Central memory CD8-positive, alpha-beta T cell (primary cell): ENCODE results near the gene SGK2.

ENCODE experiments used
- ATAC-seq: fragments of 150-1000 bp; cut with Tn5 transposase; replicated peaks from 2 replicates; pipeline ENCODE4 v1.10.0; 2022; ENCODE audit warnings: mild to moderate bottlenecking, moderate FRiP score, moderate number of reproducible peaks; ENCODE audit not compliant: poor library complexity, severe bottlenecking; ENCODE audit errors: extremely low read depth
- DNase-seq, 2 donors: peaks; one replicate each; pipeline ENCODE4 v3.0.0; 2021; ENCODE audit warnings: low spot score in 2 of 2
- H3K27ac Mint-ChIP-seq: one replicate; pipeline ENCODE4 v1.8.0; 2022; ENCODE audit warnings: low read depth, mild to moderate bottlenecking, moderate library complexity, mixed read lengths
- H3K27me3 Mint-ChIP-seq: one replicate; pipeline ENCODE4 v1.8.0; 2022; ENCODE audit warnings: mixed read lengths
- H3K36me3 Mint-ChIP-seq: one replicate; pipeline ENCODE4 v1.8.0; 2022; ENCODE audit warnings: mild to moderate bottlenecking, moderate library complexity, mixed read lengths; ENCODE audit not compliant: insufficient read depth
- H3K4me1 Mint-ChIP-seq: one replicate; pipeline ENCODE4 v1.8.0; 2022; ENCODE audit warnings: mixed read lengths
- H3K4me3 Mint-ChIP-seq: one replicate; pipeline ENCODE4 v1.8.0; 2022; ENCODE audit warnings: mild to moderate bottlenecking, moderate library complexity, mixed read lengths
- H3K9me3 Mint-ChIP-seq: one replicate; pipeline ENCODE4 v1.8.0; 2022; ENCODE audit warnings: mixed read lengths

The SGK2 gene

GRCh38 chr20:43558412-43559146 lies at the start of gene SGK2:
SGK2 (plus strand) TSS chr20:43559027; CDS start chr20:43566496, 7,469 bp downstream.
- H3K4me3 Mint-ChIP-seq = no peak within 1 kb of the TSS
- H3K36me3 Mint-ChIP-seq = no peaks in the 10 kb centered on the region
- no peaks in the 10 kb centered on the region for H3K9me3 Mint-ChIP-seq
- no peak within 1 kb of the TSS for H3K27ac Mint-ChIP-seq
- H3K27me3 Mint-ChIP-seq = no peaks in the 10 kb centered on the region
- DNase-seq = no peak
- no peak for ATAC-seq
- no peaks in the 10 kb centered on the region for H3K4me1 Mint-ChIP-seq

GRCh38 chr20:43511879-43512278 lies 46.9 kb upstream of the SGK2 start:
- H3K9me3 Mint-ChIP-seq = no peaks in the 10 kb centered on the region
- ATAC-seq (no peak), DNase-seq (no peak)
- H3K4me3 Mint-ChIP-seq = no peak overlapping the region
- peaks cover 24% of the 10 kb centered on the region for H3K27me3 Mint-ChIP-seq
- H3K4me1 Mint-ChIP-seq = peaks cover 17% of the 10 kb centered on the region
- H3K36me3 Mint-ChIP-seq = peaks cover 7% of the 10 kb centered on the region
- peak overlapping the region; percentile 0 for H3K27ac Mint-ChIP-seq

- no peak for DNase-seq
- Mint-ChIP-seq H3K9me3 (no peaks in the 10 kb centered on the region), H3K27me3 (peaks cover 13% of the 10 kb centered on the region), H3K36me3 (peaks cover 11% of the 10 kb centered on the region), H3K4me1 (peaks cover 17% of the 10 kb centered on the region), H3K4me3 (peak overlapping the region; percentile 96), H3K27ac (peak overlapping the region; percentile 91)
- ATAC-seq = no peak
Observed at GRCh38 chr20:43513372-43513930, 45.4 kb upstream of the SGK2 start.

GRCh38 chr20:43513931-43514647 lies 44.7 kb upstream of the SGK2 start:
- ATAC-seq (peak; percentile 86), DNase-seq (peak; percentile 78 to 94)
- Mint-ChIP-seq H3K4me1 (peaks cover 17% of the 10 kb centered on the region), H3K4me3 (peak overlapping the region; percentile 96), H3K36me3 (peaks cover 13% of the 10 kb centered on the region), H3K27ac (peak overlapping the region; percentile 91), H3K27me3 (peaks cover 7% of the 10 kb centered on the region), H3K9me3 (no peaks in the 10 kb centered on the region)

- peaks cover 15% of the 10 kb centered on the region for H3K36me3 Mint-ChIP-seq
- H3K4me3 Mint-ChIP-seq = peak overlapping the region; percentile 96
- peak overlapping the region; percentile 91 for H3K27ac Mint-ChIP-seq
- peaks cover 17% of the 10 kb centered on the region for H3K4me1 Mint-ChIP-seq
- DNase-seq (no peak), ATAC-seq (peak; percentile 21)
- H3K9me3 Mint-ChIP-seq = no peaks in the 10 kb centered on the region
- H3K27me3 Mint-ChIP-seq = peaks cover 1% of the 10 kb centered on the region
Observed at GRCh38 chr20:43514648-43514999, 44.2 kb upstream of the SGK2 start.

- DNase-seq = no peak
- H3K4me1 Mint-ChIP-seq = peaks cover 17% of the 10 kb centered on the region
- H3K27me3 Mint-ChIP-seq = no peaks in the 10 kb centered on the region
- no peak overlapping the region for H3K27ac Mint-ChIP-seq
- H3K4me3 Mint-ChIP-seq = peak overlapping the region; percentile 96
- H3K36me3 Mint-ChIP-seq = peaks cover 15% of the 10 kb centered on the region
- no peak for ATAC-seq
- no peaks in the 10 kb centered on the region for H3K9me3 Mint-ChIP-seq
Observed at GRCh38 chr20:43515628-43516027, 43.2 kb upstream of the SGK2 start.

GRCh38 chr20:43516251-43516824 lies 42.5 kb upstream of the SGK2 start:
- H3K27me3 Mint-ChIP-seq = peaks cover 6% of the 10 kb centered on the region
- no peak overlapping the region for H3K27ac Mint-ChIP-seq
- H3K4me3 Mint-ChIP-seq = no peak overlapping the region
- DNase-seq (no peak), ATAC-seq (no peak)
- H3K9me3 Mint-ChIP-seq = no peaks in the 10 kb centered on the region
- H3K4me1 Mint-ChIP-seq = peaks cover 17% of the 10 kb centered on the region
- H3K36me3 Mint-ChIP-seq = peaks cover 15% of the 10 kb centered on the region

- peaks cover 8% of the 10 kb centered on the region for H3K36me3 Mint-ChIP-seq
- H3K4me3 Mint-ChIP-seq = no peak overlapping the region
- H3K27ac Mint-ChIP-seq = no peak overlapping the region
- peaks cover 10% of the 10 kb centered on the region for H3K27me3 Mint-ChIP-seq
- DNase-seq (no peak), ATAC-seq (no peak)
- peaks cover 10% of the 10 kb centered on the region for H3K4me1 Mint-ChIP-seq
- H3K9me3 Mint-ChIP-seq = no peaks in the 10 kb centered on the region
Observed at GRCh38 chr20:43520074-43520630, 38.7 kb upstream of the SGK2 start.

- peaks cover 2% of the 10 kb centered on the region for H3K36me3 Mint-ChIP-seq
- no peaks in the 10 kb centered on the region for H3K9me3 Mint-ChIP-seq
- ATAC-seq (no peak), DNase-seq (no peak)
- H3K27ac Mint-ChIP-seq = no peak overlapping the region
- H3K4me3 Mint-ChIP-seq = no peak overlapping the region
- H3K4me1 Mint-ChIP-seq = no peaks in the 10 kb centered on the region
- peaks cover 10% of the 10 kb centered on the region for H3K27me3 Mint-ChIP-seq
Observed at GRCh38 chr20:43525021-43525420, 33.8 kb upstream of the SGK2 start.

GRCh38 chr20:43528258-43528875 lies 30.5 kb upstream of the SGK2 start:
- H3K9me3 Mint-ChIP-seq = no peaks in the 10 kb centered on the region
- H3K27ac Mint-ChIP-seq = no peak overlapping the region
- DNase-seq (no peak), ATAC-seq (no peak)
- no peaks in the 10 kb centered on the region for H3K27me3 Mint-ChIP-seq
- H3K36me3 Mint-ChIP-seq = peaks cover 2% of the 10 kb centered on the region
- H3K4me1 Mint-ChIP-seq = no peaks in the 10 kb centered on the region
- H3K4me3 Mint-ChIP-seq = no peak overlapping the region

- DNase-seq (no peak), ATAC-seq (no peak)
- Mint-ChIP-seq H3K27me3 (no peaks in the 10 kb centered on the region), H3K9me3 (no peaks in the 10 kb centered on the region), H3K27ac (no peak overlapping the region), H3K36me3 (peaks cover 2% of the 10 kb centered on the region), H3K4me1 (no peaks in the 10 kb centered on the region), H3K4me3 (no peak overlapping the region)
Observed at GRCh38 chr20:43529051-43529450, 29.8 kb upstream of the SGK2 start.

- H3K36me3 Mint-ChIP-seq = peaks cover 2% of the 10 kb centered on the region
- H3K4me3 Mint-ChIP-seq = no peak overlapping the region
- no peak for DNase-seq
- H3K27me3 Mint-ChIP-seq = no peaks in the 10 kb centered on the region
- no peak for ATAC-seq
- no peaks in the 10 kb centered on the region for H3K4me1 Mint-ChIP-seq
- no peaks in the 10 kb centered on the region for H3K9me3 Mint-ChIP-seq
- H3K27ac Mint-ChIP-seq = no peak overlapping the region
Observed at GRCh38 chr20:43529457-43530153, 29.2 kb upstream of the SGK2 start.
